DOHH2 (cell line): ENCODE measurements around the gene HNRNPCL4.
"Not testable (repeated sequence)": the region's sequence is repeated elsewhere in the genome, so short reads cannot be mapped to it uniquely, and the experiment has no call there.

Source experiments
- H3F3A ChIP-seq: fragments of 200-600 bp; sonication (generic), shearing (Covaris generic); 2 replicates; pipeline ENCODE4 v1.6.0; 2016; ENCODE audit warnings: antibody characterized with exemption, mild to moderate bottlenecking; ENCODE audit not compliant: control insufficient read depth, insufficient read depth
- H3K27ac ChIP-seq: fragments of 200-600 bp; sonication (generic); 2 replicates; pipeline ENCODE4 v1.5.1; 2014; ENCODE audit warnings: low read depth, mild to moderate bottlenecking, low read length, moderate library complexity
- H3K27me3 ChIP-seq: fragments of 200-600 bp; sonication (generic); 2 replicates; pipeline ENCODE4 v1.6.1; 2014; ENCODE audit warnings: mild to moderate bottlenecking, low read length, mixed read lengths; ENCODE audit not compliant: control insufficient read depth
- H3K36me3 ChIP-seq: fragments of 200-600 bp; sonication (generic); 2 replicates; pipeline ENCODE4 v1.6.1; 2014; ENCODE audit warnings: mild to moderate bottlenecking, low read length, moderate library complexity, mixed read lengths; ENCODE audit not compliant: control insufficient read depth
- H3K4me1 ChIP-seq: fragments of 200-600 bp; sonication (generic); 2 replicates; pipeline ENCODE4 v1.6.1; 2014; ENCODE audit warnings: mild to moderate bottlenecking, low read length, mixed read lengths; ENCODE audit not compliant: control insufficient read depth
- H3K4me2 ChIP-seq: fragments of 200-600 bp; sonication (generic); 2 replicates; pipeline ENCODE4 v1.6.0; 2014; ENCODE audit warnings: mild to moderate bottlenecking, low read length, moderate library complexity
- H3K4me3 ChIP-seq: fragments of 200-600 bp; sonication (generic); 2 replicates; pipeline ENCODE4 v1.5.1; 2014; ENCODE audit warnings: mild to moderate bottlenecking, low read length, mixed read lengths
- H3K79me2 ChIP-seq: fragments of 200-600 bp; sonication (generic); 2 replicates; pipeline ENCODE4 v1.6.1; 2014; ENCODE audit warnings: mild to moderate bottlenecking, low read length, mixed read lengths; ENCODE audit not compliant: control insufficient read depth
- H3K9me2 ChIP-seq: fragments of 200-600 bp; sonication (generic); replicated peaks from 2 replicates; pipeline ENCODE4 v1.6.1; 2014; ENCODE audit warnings: mild to moderate bottlenecking, low read length, mixed read lengths; ENCODE audit not compliant: control insufficient read depth
- H3K9me3 ChIP-seq: fragments of 200-600 bp; sonication (generic); 2 replicates; pipeline ENCODE4 v1.6.1; 2014; ENCODE audit warnings: antibody characterized with exemption, low read length, mixed read lengths; ENCODE audit not compliant: control insufficient read depth, insufficient read depth
- H4K20me1 ChIP-seq: fragments of 200-600 bp; sonication (generic); 2 replicates; pipeline ENCODE4 v1.6.0; 2014; ENCODE audit warnings: low read depth, mild to moderate bottlenecking, antibody characterized with exemption, low read length, moderate library complexity; ENCODE audit not compliant: control insufficient read depth, insufficient read depth

Gene HNRNPCL4

DNA sequence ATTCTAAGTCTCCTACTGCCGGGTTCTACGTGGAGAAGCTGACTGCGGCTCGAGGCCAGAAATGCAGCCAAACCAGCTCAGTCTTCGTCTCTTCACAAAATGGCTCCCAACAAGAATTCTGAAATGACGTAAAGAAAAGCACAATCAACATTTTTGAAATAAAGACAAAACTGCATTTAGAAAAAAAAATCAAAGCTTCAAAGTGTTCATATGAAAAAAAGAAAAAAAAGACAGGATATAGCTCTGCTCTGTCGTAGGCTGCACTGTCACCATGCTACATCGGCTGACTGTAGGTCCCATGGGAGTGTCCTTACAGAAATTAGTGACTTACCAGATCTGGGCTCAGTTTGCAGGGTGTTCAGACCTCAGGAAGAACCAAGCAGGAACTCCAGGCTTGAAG is at the start of gene HNRNPCL4:
HNRNPCL4 (minus strand) TSS at position 101 of the 400 bp plus-strand sequence. CDS start 164 bp downstream, outside the sequence.
- not testable (repeated sequence) for H3K27ac ChIP-seq, H3F3A ChIP-seq, H3K4me3 ChIP-seq, H3K36me3 ChIP-seq, H3K27me3 ChIP-seq, H3K79me2 ChIP-seq, H3K4me2 ChIP-seq, H3K9me3 ChIP-seq, H3K9me2 ChIP-seq, H4K20me1 ChIP-seq, H3K4me1 ChIP-seq

DNA sequence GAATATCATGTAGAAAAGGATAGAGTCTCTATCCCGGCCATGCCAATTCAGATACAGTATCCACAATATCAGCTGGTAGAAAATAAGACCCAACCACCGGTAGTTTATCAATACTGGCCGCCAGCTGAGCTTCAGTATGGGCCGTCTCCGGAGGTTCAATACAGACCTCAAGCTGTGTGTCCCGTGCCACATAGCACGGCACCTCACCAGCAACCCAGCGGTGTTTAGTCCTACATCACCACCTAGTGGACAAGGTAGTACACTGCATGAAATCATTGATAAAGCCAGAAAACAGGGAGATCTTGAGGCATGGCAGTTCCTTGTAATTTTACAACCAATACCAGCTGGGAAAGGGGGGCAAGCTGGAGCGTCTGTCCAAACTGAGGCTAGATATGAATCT is 43.3 kb upstream of the HNRNPCL4 start:
- not testable (repeated sequence) for H3K27ac ChIP-seq, H4K20me1 ChIP-seq, H3K4me1 ChIP-seq, H3K9me2 ChIP-seq, H3K9me3 ChIP-seq, H3K79me2 ChIP-seq, H3K4me2 ChIP-seq, H3K4me3 ChIP-seq, H3K36me3 ChIP-seq, H3F3A ChIP-seq, H3K27me3 ChIP-seq

DNA sequence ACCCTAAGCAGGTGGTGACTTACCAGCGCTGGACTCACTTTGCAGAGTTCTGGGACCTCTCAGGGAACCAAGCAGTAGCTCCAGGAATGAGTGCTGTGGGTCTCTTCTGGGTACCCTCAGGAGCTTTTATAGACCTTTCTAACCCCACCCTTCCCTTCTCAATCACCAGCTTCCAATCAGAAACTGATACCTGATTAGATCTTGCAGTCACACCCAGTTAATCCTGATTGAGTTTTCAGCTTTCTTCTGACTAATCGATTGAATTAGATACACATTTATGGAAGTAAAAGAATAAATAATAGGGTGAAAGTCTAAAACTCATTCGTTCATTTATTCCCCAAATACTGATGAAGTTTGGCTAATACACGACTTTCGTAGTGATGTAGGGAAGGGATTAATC is 35.9 kb upstream of the HNRNPCL4 start, which contains the start of gene PRAMEF13:
PRAMEF13 (minus strand) TSS at position 101 of the 400 bp plus-strand sequence. CDS start 1,820 bp downstream, outside the sequence.
- not testable (repeated sequence) for H3K36me3 ChIP-seq, H3F3A ChIP-seq, H3K9me3 ChIP-seq, H3K79me2 ChIP-seq, H4K20me1 ChIP-seq, H3K4me3 ChIP-seq, H3K27me3 ChIP-seq, H3K4me1 ChIP-seq, H3K27ac ChIP-seq, H3K9me2 ChIP-seq, H3K4me2 ChIP-seq

DNA sequence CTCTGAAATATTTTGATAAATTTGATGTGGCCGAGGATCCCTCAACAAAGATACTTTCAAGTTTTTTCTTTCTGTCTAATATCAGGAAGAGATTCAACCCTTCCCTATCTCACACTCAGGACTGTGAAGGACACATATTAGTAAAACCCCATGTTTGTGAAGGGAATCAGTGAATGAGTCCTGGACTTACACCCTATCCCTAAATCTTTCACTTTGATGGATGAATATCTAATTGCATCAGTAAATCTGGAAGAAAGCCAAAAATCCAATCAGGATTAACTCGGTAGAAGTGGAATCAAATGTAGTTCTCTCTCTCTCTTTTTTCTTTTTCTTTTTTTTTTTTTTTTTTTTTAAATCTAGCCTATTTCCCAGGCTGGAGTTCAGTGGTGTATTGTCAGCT is 6.1 kb upstream of the HNRNPCL4 start, which contains the start of gene PRAMEF9:
PRAMEF9 (plus strand) TSS at position 301 of the 400 bp plus-strand sequence. CDS start 3,433 bp downstream, outside the sequence.
- not testable (repeated sequence) for H3K9me2 ChIP-seq, H3K27ac ChIP-seq, H3K4me3 ChIP-seq, H3K36me3 ChIP-seq, H3K4me1 ChIP-seq, H3K27me3 ChIP-seq, H3K4me2 ChIP-seq, H3F3A ChIP-seq, H3K79me2 ChIP-seq, H4K20me1 ChIP-seq, H3K9me3 ChIP-seq

DNA sequence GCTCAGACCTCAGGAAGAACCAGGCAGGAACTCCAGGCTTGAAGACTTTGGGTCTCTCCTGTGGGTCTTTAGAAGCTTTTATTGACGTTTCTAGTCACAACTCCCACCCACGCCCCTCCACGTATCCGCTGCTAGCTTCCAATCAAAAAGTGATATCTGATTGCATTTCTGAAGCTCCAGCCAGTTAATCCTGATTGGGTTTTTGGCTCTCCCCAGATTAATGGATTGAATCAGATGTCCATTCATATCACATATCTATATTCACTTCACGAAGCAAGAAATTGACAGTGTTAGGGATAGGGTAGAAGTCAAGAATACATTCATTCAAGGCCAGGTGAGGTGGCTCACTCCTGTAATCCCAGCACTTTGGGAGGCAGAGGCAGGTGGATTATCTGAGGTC is 9.5 kb downstream of the HNRNPCL4 start, which contains the start of gene PRAMEF26:
PRAMEF26 (minus strand) TSS at position 101 of the 400 bp plus-strand sequence. CDS start 2,914 bp downstream, outside the sequence.
- H3K4me3 ChIP-seq, H3F3A ChIP-seq, H3K27ac ChIP-seq, H4K20me1 ChIP-seq, H3K27me3 ChIP-seq, H3K9me2 ChIP-seq, H3K9me3 ChIP-seq, H3K4me1 ChIP-seq, H3K36me3 ChIP-seq, H3K4me2 ChIP-seq, H3K79me2 ChIP-seq: not testable (repeated sequence)

DNA sequence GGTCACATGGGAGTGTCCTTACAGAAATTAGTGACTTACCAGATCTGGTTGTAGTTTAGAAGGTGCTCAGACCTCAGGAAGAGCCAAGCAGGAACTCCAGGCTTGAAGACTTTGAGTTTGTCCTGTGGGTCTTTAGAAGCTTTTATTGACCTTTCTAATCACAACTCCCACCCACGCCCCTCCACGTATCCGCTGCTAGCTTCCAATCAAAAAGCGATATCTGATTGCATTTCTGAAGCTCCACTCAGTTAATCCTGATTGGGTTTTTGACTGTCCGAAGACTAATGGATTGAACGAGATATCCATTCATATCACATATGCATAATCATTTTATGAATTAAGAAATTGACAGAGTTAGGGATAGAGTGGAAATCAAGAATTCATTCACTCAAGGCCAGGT is 48.7 kb downstream of the HNRNPCL4 start, which contains the start of gene HNRNPCL2:
HNRNPCL2 (minus strand) TSS at position 101 of the 400 bp plus-strand sequence. CDS start 454 bp downstream, outside the sequence.
- not testable (repeated sequence) for H3F3A ChIP-seq, H3K27me3 ChIP-seq, H4K20me1 ChIP-seq, H3K4me2 ChIP-seq, H3K79me2 ChIP-seq, H3K4me1 ChIP-seq, H3K27ac ChIP-seq, H3K9me2 ChIP-seq, H3K9me3 ChIP-seq, H3K4me3 ChIP-seq, H3K36me3 ChIP-seq
